Activated CD4-positive, alpha-beta T cell treated with anti-CD3 and anti-CD28 coated beads, Interleukin-2, amount 50 U/mL, for 4 hours (primary cell): Measurements from ENCODE around the gene PITX3.
"Not testable (repeated sequence)": the region's sequence is repeated elsewhere in the genome, so short reads cannot be mapped to it uniquely, and the experiment has no call there.

ENCODE experiments used
- DNase-seq, 2 experiments: peaks; one replicate each; pipeline ENCODE4 v3.0.0-alpha.2; 2020

The PITX3 gene

DNA sequence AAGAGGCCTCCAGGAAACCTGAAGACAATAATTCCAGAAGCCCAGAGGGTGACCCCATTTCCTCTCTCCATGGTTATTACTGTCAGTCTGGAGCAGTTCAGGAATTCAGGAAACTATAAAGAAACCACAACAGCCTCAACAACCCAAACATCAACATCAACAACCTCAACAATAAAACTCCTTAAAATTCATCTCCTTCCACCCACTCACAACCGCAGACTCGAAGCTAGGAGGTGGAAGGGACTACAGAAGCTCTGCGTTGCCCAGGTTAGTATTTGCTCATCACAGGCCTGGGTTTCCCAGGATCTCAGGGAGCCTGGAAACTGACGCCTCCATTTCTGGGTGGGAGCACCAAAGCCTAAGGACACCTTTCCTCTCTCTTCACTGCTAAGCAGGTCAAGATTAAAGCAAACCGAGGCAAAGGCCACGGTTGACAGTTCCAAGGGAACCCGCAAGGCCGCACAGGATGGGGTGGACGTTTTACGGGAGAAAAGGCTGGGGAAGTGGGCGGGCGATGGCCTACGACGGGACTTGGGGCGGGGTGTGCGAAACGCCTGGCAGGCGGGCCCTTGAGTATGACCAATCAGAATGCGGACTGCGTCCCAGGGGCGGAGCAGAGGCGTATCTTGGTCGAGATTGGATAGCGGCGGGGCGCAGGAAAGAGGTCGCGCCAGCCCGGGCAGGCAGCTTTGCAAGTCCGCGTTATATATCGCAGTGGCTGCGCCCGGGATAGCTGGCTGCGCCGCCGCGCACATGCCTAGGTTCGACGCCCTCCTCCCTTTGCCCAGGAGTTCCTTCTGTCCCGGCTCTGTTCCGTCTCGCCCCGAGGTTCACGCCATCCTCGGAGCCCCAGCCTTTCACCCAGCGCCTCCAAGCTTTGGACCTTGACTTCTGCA, 15.4 kb downstream of the PITX3 start, which contains the start of gene ELOVL3:
Gene ELOVL3 (plus strand): TSS at position 654 of the 896 bp plus-strand sequence. CDS start 250 bp downstream, outside the sequence.
- peak; percentile 78 to 81 for DNase-seq

DNA sequence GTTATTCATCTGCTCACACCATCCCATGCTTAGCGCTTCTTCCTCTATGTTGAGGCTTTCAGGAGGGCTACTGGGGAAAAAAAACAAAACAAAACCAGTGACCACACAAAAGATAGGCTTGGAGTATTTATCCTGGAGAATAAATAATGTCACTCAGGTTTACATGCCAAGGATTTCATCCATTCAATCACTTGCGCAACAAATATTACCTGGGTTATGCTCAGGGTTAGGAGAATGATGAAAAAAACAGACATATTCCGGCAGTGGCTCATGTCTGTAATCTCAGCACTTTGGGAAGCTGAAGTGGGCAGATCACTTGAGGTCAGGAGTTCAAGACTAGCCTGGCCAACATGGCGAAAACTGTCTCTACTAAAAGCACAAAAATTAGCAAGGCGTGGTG, 18.5 kb downstream of the PITX3 start:
- no peak for DNase-seq

DNA sequence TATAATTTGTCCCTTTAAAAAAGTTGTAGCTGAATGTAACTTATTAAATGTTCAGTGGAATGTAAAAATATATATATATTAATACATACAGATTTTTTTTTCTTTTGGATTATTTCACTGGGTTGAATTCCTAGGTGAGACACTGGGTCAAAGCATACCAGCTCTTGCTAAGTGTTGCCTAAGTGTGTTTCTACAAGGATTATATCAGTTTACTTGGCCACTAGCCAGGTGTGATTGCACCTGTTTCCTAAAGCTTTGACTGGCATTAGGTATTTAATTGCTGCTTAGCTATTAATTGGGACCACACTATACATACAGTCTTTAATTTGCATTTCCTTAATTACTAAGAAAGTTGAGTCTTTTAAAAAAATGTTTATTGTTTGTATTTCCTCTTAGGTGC, 20.7 kb downstream of the PITX3 start:
- no peak for DNase-seq

DNA sequence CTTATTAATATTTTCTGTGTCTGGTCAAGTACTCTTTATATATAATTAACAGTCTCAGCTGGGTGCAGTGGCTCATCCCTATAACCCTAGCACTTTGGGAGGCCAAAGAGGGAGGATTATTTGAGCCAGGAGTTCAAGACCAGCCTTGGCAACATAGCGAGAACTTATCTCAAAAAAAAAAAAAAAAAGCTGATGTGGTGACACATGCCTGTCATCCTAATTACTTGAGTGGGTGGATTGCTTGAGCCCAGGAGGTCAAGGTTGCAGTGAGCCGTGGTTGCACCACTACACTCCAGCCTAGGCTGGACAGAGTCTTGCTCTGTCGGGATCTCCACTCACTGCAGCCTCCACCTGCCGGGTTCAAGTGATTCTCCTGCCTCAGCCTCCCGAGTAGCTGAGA, 21.9 kb downstream of the PITX3 start:
- DNase-seq: no peak

DNA sequence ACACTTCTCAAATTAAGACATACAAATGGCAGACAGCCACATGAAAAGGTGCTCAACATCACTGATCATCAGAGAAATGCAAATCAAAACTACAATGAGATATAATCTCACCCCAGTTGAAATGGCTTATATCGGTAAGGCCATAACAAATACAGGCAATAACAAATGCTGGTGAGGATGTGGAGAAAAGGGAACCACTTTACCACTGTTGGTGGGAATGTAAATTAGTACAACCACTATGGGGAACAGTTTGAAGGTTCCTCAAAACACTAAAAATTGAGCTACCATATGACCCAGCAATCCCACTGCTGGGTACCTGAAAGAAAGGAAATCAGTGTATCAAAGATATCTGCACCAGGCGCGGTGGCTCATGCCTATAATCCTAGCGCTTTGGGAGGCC, 27.7 kb downstream of the PITX3 start:
- not testable (repeated sequence) for DNase-seq

DNA sequence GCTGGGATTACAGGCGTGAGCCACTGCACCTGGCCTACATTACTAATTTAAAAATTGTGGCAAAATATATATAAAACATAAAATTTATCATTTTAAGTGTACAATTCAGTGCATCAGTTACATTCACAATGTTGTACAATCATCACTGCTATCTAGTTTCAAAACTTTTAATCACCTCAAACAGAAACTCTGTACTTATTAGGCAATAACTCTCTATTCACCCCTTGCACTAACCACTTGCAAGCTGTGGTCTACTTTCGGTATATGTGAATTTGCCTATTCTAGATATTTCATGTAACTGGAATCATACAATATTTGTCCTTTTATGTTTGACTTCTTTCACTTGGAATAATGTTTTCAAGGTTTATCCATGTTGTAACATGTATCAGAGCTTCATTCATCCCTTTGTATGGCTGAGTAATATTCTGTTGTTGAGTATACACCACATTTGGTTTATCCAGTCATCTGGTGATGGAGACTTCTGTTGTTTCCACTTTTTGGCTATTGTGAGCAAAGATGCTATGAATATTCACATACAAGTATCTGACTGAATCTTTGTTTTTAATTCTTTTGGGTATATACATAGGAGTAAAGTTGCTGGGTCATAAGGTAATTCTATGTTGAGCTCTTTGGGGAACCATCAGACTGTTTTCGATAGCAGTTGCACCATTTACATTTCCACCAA, 29.6 kb downstream of the PITX3 start:
- DNase-seq: no peak

DNA sequence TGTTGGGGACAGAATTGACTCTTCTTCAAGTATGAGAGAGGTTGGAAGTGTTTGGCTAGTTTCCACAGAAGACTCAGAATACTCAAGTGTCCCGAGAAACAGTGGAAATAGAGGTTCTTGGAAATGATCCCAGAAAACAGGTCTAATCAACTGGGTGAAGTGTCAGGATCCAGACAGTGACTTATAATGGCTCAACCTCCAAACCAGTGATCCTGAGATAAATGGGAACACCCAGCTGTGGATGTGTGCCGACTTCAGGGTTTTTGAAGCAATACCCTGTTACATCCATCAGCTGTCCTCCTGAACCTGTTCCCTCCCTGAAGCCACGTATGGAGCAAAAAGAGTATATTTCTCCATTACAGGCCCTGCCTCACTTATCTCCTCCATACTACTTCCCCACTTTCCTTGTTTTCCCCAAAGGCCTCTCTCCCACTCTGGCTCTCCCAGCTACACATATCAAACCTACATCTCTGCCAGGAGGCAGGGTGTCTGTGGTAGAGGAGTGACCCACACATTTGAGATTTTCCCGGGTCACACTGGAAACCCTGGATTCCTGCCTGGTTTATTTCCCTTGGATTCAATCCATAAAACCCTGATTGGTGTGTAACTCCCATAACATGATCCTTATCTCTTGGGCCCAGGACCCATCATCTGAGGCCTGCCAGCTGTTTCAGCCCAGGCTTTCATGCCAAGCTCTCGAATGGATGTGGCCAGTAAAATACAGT, 32.8 kb downstream of the PITX3 start:
- no peak for DNase-seq

DNA sequence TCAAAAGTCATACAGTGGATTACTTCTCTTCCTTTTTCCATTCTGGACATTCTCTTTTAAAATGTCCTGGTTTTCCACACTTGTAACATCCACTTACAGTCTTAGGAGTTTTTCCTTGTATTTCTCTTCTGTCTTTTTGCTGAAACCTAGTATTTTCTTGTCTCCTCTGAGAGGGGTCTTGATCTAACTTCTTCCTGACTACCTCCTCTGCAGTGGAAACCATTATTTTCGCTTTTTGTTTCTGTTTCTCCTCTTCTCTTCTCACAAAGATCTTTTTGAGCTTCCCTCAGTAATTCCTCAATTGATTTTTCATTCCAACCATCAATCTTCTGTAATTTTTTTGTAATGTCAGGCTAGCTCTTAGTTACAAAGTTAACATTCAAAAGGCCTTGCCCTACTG, 38.9 kb downstream of the PITX3 start:
- DNase-seq: no peak

DNA sequence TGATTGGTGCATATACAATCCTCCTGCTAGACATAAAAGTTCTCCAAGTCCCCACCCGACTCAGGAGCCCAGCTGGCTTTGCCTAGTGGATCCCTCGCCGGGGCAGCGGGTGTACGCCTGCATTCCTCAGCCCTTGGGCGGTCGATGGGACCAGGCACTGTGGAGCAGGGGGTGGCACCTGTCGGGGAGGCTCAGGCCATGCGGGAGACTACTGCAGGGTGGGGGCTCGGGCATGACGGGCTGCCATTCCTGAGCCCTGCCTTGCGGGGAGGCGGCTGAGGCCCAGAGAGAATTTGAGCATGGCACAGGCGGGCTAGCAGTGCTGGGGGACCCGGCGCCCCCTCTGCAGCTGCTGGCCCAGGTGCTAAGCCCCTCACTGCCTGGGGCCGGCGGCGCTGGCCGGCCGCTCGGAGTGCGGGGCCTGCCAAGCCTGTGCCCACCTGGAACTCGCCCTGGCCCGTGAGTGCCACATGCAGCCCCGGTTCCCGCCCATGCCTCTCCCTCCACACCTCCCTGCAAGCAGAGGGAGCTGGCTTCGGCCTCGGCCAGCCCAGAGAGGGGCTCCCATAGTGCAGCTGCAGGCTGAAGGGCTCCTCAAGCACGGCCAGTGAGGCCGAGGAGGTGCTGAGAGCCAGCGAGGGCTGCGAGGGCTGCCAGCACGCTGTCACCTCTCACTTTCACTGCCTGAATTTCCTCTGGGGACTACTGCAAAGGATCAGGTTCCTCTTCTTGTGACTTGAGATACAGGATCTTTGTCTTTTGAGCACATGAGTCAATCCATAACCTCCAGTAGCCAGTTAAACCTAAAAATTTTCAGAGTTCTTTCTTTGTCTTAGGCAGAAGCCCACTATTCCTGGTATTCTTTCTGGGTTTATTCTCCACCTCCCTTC, 40.3 kb downstream of the PITX3 start:
- DNase-seq: no peak

DNA sequence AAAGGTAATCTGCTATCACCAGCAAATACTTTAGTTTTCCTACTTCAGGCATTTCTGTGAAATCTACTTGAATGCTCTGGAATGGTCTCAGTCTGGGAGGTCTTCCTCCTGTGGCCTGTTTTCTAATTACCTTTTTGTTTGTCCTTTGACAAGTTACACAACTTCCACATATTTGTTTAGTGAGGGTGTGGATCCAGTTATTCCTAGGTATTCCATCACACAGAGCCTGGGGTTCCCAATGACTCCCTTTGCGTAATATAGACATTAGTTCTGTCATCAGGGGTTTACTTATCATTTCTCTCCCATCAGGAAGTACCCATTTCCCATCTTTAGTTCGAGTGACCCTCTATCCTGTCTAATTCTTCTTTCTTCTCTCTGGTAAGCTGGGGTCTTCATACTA, 43.3 kb downstream of the PITX3 start:
- no peak for DNase-seq

DNA sequence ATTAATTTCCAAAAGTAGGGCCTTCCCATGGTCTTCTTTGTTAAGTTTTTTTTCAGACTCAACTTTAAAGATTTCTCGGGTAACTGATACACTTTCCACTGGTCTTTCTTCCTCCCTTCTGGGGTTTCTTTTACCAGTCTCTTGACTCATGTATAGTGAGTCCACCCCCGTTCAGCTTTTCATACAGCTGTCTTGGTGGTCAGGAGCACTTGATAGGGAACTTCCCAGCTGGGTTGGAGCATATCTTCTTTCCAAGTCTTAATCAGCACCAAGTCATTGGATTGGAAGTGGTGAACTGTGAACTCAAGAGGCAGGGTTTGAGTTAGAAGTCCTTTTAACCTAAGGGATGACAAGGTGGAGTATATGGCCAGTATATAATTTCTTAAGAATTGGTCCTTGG, 44.4 kb downstream of the PITX3 start:
- DNase-seq: no peak

DNA sequence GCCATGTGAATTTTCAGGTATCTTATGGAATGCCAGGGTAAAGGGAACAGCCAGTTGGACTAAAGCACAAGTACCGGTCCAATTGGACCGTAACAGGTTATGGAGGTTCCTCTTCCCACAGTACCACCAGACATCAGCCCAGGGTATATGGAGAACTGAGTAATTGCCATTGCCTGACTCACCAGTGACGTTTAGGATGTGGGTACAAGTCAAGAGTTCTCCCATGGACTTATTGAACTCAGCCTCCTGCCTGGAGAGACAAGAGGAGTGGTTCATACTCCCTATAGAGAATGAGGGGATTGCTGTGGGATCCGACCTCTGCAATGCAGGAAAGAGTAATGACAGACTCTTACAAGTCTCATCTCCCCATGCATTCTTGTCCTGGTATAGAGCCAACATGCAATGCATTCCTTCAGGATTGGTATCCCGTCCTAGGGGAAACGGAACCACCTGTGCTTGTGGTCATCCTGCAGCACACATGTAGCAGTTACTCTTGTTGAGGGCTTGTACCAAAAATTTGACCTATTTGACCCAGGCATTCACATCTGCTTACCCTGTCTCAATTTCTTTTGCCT, 45.9 kb downstream of the PITX3 start:
- DNase-seq: no peak

DNA sequence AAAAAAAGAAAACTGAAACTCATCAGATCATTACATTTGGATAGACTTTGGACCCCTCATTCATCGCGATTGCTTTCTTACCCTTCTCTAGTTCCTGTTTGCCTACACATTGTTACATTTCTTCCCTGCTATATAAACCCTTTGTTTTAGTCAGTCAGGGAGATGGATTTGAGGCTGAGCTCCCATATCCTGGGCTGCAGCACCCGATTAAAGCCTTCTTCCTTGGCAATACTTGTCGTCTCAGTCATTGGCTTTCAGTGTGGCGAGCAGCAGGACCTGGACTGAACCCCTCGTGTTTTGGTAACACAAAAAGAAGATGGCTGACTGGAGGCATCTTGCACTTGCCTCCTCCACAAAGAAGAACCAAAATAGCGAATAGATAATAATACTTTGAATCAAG, 49.4 kb downstream of the PITX3 start:
- no peak for DNase-seq

DNA sequence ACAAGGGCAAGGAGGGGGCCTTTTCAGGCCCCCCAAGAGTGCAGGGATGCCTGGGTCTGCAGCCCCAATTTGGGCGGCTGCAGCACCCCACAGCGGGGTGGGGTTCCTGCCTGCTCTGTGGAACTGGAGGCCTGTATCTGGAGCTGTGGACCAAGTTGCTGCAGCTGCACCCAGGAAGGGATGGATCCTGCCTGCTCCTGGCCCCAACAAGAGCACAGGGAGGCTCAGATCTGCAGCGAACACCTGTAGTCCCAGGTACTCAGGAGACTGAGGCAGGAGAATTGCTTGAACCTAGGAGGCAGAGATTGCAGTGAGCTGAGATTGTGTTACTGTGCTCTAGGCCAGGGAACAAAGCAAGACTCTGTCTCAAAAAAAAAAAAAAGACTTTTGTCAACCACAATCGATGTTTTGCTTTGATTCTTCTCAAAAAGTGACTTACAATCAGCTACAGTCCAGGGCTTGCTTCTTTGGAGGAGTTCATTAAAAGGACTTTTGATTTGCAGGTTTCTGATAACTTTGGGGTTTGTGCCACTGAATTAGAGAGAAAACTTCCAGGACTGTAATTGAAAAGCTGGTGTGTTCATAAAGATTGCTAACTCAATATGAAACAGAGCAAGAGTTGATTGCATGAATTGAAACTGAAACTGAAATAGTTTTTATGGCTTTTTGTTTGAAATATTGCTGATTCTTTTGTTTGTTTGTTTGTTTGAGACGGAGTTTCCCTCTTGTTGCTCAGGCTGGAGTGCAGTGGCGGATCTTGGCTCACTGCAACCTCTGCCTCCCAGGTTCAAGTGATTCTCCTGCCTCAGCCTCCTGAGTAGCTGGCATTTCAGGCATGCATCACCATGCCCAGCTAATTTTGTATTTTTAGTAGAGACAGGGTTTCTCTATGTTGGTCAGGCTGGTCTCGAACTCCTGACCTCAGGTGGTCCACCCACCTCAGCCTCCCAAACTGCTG, 52.1 kb downstream of the PITX3 start:
- DNase-seq: not testable (repeated sequence)

DNA sequence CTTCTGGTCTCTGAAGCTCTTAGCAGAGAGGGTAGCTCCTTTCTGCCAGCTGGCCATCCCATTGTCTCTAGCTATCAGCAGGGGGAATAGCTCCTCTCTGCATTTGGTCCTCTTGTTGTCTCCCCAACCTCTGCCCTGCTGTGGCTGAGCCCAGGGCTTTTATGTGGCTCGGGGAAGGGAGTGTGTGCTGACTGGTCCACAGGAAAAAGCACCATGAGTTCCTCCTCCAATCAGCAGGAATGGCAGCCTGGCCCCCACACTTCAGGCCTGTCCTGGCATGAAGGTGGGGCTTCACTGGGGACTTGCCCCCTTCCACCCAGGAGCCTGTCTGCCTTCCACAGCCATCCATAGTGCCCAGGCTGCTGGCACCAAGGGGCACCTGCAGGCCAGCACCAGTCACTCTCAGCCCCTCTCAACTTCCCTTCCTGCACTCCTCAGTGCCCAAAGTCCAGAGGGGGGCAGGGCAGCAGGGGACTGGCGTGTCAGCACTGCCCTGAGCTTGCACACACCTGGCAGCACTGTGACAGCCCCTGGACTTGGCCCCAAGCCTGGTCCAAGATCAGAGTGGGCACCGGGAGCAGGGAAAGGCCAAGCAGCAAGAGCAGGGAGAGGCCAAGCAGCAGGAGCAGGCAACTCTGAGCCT, 52.9 kb downstream of the PITX3 start:
- DNase-seq: no peak

DNA sequence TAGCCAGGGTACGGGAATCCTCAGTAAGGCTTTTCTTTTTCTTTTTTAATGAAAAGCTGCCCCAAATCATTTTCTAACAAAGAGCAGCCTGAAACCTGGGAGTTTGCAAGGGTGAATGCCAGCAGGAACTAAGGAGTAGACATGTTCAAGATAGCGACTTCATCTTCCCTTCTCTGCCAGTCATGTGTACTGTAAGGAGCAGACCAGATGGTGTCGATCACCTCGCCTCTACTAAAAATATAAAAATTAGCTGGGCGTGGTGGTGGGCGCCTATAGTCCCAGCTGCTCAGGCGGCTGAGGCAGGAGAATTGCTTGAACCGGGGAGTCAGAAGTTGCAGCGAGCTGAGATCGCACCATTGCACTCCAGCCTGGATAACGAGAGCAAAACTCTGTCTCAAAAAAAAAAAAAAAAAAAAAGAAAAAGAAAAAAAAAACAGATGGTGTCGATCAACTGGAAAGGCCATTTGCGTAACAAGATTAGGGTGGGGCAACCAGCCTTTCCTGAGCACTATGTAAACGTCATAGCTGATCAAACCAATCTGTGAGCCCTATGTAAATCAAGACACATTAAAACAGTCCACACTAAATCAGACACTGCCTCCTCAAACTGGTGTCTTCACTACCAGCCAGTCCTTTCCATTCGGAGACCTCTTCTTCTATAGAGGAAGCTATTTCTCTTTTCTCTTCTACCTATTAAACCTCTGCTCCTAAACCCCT, 55.3 kb downstream of the PITX3 start:
- no peak for DNase-seq

DNA sequence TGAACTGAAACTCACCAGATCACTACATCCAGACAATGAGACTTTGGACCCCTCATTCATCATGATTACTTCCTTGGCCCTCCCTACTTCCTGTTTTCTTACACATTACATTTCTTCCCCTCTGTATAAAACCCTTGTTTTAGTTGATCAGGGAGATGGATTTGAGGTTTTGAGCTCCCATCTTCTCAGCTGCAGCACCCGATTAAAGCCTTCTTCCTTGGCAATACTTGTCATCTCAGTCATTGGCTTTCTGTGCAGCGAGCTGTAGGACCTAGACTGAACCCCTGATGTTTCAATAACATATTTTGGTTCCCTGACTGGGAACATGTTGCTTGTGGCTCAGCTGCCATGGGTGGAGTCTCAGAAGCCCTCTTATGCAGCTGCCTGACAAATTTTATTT, 56.0 kb downstream of the PITX3 start:
- no peak for DNase-seq

DNA sequence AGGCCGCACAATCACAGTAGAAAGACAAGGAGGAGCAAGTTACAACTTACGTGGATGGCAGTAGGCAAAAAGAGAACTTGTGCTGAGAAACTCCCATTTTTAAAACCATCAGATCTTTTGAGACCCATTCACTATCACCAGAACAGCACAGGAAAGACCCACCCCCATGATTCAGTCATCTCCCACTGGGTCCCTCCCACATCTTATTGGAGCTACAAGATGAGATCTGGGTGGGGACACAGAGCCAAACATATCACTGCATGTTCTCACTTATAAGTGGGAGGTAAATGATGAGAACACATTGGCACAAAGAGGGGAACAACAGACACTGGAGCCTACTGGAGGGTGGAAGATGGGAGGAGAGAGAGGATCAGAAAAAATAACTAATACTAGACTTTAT, 56.7 kb downstream of the PITX3 start:
- DNase-seq: no peak
